IPS-15b (cell line): ENCODE measurements around the gene ARHGAP42.

Experiments used
- H3K27me3 ChIP-seq: one replicate; pipeline ENCODE4 v1.6.1; 2013; ENCODE audit warnings: low read length; ENCODE audit not compliant: control insufficient read depth, insufficient read depth
- H3K36me3 ChIP-seq: one replicate; pipeline ENCODE4 v1.6.1; 2013; ENCODE audit warnings: low read length; ENCODE audit not compliant: control insufficient read depth, insufficient read depth
- H3K4me1 ChIP-seq: one replicate; pipeline ENCODE4 v1.6.1; 2013; ENCODE audit warnings: mild to moderate bottlenecking, low read length; ENCODE audit not compliant: control insufficient read depth, insufficient read depth
- H3K4me3 ChIP-seq: one replicate; pipeline ENCODE4 v1.5.1; 2013; ENCODE audit warnings: low read depth, low read length
- H3K9ac ChIP-seq: one replicate; pipeline ENCODE4 v1.6.1; 2013; ENCODE audit warnings: low read depth, mild to moderate bottlenecking, low read length
- H3K9me3 ChIP-seq: one replicate; pipeline ENCODE4 v1.6.1; 2013; ENCODE audit warnings: mild to moderate bottlenecking, low read length; ENCODE audit not compliant: control insufficient read depth, insufficient read depth

Gene ARHGAP42

DNA sequence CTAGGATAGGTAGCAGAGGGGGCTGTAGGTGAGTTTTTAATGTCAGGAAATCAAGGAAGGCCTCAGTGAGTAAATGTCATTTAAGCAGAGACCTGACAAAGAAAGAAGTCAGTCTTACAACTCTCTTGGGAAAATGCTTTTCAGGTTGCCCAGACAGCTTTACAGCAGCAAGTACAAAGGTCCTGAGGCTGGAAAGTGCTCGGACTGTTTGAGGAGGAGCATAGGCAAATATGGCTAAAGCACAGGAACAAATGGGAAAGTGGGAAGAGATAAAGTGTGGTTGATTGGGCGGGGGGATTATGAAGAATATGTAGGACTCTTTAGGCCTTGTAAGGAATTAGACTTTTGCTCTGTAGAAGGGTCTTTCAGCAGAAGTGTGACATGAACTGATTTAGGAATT is 125.4 kb downstream of the ARHGAP42 start:
- H3K36me3 ChIP-seq: no peaks in the 10 kb centered on the region
- no peak overlapping the region for H3K4me3 ChIP-seq
- no peaks in the 10 kb centered on the region for H3K27me3 ChIP-seq
- H3K9ac ChIP-seq: no peak overlapping the region
- H3K9me3 ChIP-seq: no peaks in the 10 kb centered on the region
- H3K4me1 ChIP-seq: no peaks in the 10 kb centered on the region

DNA sequence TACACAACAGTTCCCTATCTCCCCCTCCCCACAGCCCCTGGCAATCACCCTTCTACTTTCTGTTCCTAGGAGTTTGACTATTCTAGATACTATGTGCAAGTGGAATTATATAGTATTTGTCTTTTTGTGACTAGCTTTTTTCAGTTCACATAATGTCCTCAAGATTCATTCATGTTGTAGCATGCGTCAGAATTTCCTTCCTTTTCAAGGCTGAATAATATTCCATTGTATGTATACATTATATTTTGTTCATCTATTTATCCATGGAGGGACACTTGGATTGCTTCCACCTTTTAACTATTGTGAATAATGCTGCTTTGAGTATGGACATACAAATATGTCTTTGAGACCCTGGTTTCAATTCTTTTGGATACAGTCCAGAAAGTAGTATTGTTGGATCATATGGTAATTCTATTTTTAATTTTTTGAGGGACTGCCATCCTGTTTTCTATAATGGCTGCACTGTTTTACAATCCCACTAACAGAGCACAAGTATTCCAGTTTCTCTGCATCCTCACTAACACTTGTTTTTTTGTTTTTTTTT is 128.8 kb downstream of the ARHGAP42 start:
- Histone ChIP-seq H3K9ac (no peak overlapping the region), H3K9me3 (no peaks in the 10 kb centered on the region), H3K27me3 (no peaks in the 10 kb centered on the region), H3K36me3 (no peaks in the 10 kb centered on the region), H3K4me1 (peaks cover 1% of the 10 kb centered on the region), H3K4me3 (no peak overlapping the region)

DNA sequence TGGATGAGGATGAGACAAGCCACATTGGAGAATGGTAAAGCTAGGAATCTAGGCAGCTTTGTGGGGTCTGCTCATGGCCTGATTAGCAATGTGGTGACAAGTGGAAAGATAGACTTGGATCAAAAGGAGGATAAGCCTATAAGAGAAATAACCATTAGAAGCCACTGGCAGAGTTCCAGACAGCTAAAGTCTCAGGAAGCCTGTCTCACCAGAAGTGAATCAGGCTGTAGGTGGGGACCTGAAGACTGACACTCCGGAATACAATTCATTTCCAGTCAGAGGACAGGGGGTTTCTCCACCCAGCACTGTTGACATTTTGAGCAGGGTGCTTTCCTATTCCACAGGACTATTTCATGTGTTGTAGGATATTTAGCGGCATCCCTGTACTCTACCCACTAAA is 129.7 kb downstream of the ARHGAP42 start:
- no peak overlapping the region for H3K9ac ChIP-seq
- no peaks in the 10 kb centered on the region for H3K27me3 ChIP-seq
- no peaks in the 10 kb centered on the region for H3K9me3 ChIP-seq
- no peaks in the 10 kb centered on the region for H3K36me3 ChIP-seq
- H3K4me3 ChIP-seq: no peak overlapping the region
- peaks cover 11% of the 10 kb centered on the region for H3K4me1 ChIP-seq

DNA sequence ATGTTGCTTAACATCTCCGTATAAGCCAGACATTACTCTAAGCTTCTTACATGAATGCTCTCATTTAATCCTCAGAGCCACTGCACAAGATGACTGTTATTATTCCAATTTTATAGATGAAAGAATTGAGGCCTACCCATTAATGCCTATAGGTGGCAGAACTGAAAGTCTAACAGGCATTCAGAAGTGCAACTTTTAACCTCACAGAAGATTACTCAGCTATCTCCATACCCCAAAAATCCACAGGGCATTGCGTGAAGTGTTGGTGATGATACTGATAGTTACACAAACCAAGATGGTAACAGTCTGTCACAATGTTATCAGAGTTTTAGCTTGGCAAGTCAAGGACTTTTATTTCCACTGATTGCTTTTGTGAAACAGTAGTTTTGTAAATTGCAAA is 130.5 kb downstream of the ARHGAP42 start:
- Histone ChIP-seq H3K27me3 (no peaks in the 10 kb centered on the region), H3K4me3 (no peak overlapping the region), H3K36me3 (no peaks in the 10 kb centered on the region), H3K4me1 (peaks cover 11% of the 10 kb centered on the region), H3K9me3 (no peaks in the 10 kb centered on the region), H3K9ac (no peak overlapping the region)

DNA sequence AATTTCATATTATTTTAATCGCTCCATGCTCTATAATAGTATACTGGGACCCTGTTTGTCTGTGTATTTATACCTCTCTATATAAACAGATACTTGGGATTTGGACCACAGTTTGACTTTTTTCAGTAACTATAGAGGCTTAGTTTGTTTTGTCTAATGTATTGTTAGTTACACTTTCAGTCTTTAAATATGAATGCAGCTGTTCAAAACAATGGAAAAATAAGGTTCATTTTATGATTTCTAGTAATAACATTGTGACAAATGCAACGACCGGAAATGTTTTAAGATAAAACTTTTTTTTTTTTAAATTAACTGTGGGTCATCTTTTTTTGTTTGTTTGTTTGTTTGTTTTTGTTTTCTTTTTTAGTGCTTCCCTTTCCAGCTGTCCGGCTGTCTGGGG is 133.5 kb downstream of the ARHGAP42 start:
- Histone ChIP-seq H3K27me3 (no peaks in the 10 kb centered on the region), H3K4me1 (peaks cover 21% of the 10 kb centered on the region), H3K9ac (no peak overlapping the region), H3K4me3 (no peak overlapping the region), H3K9me3 (no peaks in the 10 kb centered on the region), H3K36me3 (no peaks in the 10 kb centered on the region)

DNA sequence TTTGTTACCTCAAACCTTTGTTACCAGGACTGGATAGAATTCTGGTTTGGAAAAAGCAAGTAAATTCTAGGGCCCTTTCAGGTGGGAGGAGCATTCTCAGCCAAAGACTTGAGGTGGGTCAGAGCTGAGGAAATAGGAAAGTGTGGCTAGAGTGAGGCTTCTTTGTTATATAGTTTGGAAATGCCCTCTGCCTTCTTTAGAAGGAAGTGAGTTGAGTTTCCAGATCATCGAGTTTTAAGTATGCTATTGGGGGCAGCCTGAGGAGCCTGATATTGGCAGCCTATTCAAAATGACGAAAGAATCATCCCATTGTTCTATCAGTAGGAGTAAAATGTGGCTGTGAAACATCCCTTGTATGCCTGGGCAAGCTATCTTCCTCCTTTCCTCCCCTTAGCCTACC is 134.1 kb downstream of the ARHGAP42 start:
- Histone ChIP-seq H3K9ac (no peak overlapping the region), H3K27me3 (no peaks in the 10 kb centered on the region), H3K36me3 (no peaks in the 10 kb centered on the region), H3K4me3 (no peak overlapping the region), H3K4me1 (peaks cover 21% of the 10 kb centered on the region), H3K9me3 (no peaks in the 10 kb centered on the region)

DNA sequence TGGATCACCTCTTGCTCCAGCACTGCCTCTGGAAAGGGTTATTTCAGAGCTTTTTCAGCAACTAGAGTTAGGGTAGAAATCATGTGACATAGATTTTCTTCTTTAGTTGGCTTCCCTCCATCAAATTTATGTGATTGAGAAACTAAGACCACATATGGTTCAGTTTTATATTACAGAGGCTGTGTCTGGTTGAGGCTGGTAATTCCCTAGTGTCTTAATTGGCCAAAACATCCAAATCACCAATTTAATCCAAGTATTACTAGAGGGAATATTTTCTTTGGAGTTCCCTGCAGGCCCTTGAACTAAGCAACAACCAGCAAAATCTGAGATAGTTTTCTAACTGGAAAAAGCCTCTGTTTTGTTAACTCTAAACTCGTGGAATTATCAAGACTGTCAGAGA is 136.3 kb downstream of the ARHGAP42 start:
- no peaks in the 10 kb centered on the region for H3K9me3 ChIP-seq
- H3K9ac ChIP-seq: no peak overlapping the region
- H3K27me3 ChIP-seq: no peaks in the 10 kb centered on the region
- no peaks in the 10 kb centered on the region for H3K36me3 ChIP-seq
- no peak overlapping the region for H3K4me3 ChIP-seq
- peaks cover 33% of the 10 kb centered on the region for H3K4me1 ChIP-seq

DNA sequence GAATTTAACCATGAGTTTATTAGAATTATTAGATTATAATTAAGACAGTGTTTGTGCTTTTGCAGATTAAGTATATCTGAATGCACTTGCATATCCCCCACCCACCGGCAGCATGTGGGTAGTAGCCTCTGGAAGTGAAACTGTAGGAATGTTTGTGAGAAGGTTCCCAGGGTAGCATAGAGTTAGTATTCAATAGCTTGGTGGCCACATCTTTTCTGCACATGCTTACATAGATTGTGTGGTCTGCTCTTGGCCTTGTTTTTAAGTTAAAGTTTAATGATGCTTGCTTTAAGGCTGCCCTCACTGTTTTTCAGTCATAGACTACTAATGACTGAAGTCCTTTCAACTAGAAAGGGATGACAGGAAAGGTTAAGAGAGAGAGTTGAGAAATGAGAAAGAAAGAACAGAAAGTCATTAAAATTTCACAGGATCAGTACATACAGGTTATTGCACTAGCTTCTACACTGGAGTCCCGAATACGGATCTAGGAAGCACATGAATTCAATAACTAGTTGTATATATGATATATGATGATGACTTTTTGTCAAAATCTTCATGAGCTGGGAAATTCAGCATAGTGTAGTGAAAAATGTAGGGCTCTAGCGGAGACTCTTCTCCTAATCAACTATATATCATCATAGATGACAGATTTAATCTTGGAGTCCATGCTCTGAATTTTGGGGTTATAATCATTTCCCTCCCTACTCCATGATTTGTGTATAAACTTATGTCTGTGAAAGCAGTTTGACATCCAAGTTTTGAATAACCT is 137.1 kb downstream of the ARHGAP42 start:
- H3K36me3 ChIP-seq: no peaks in the 10 kb centered on the region
- no peaks in the 10 kb centered on the region for H3K27me3 ChIP-seq
- no peak overlapping the region for H3K9ac ChIP-seq
- no peaks in the 10 kb centered on the region for H3K9me3 ChIP-seq
- peaks cover 34% of the 10 kb centered on the region for H3K4me1 ChIP-seq
- H3K4me3 ChIP-seq: no peak overlapping the region

DNA sequence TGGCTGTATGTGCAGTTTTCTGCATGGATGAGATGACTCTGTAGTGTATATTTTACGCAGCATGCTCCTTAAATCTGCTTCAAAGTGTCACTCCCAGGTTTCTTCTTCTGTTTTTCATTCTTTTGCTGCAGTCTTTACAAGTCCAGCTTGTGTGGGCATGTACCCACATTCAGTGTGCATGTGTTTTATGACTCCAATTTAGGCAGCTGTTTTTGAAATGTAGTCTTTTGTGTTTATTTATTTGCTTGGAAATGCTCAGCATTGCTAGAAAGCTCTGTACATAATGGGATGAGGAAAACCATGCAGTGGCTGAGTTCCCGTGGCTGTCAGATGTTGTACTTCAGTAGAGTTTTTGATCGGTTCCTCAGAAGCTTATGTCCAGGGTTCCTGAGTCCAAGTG is 138.5 kb downstream of the ARHGAP42 start:
- H3K4me1 ChIP-seq: peaks cover 34% of the 10 kb centered on the region
- H3K36me3 ChIP-seq: no peaks in the 10 kb centered on the region
- H3K9ac ChIP-seq: no peak overlapping the region
- H3K9me3 ChIP-seq: no peaks in the 10 kb centered on the region
- H3K27me3 ChIP-seq: no peaks in the 10 kb centered on the region
- H3K4me3 ChIP-seq: no peak overlapping the region

DNA sequence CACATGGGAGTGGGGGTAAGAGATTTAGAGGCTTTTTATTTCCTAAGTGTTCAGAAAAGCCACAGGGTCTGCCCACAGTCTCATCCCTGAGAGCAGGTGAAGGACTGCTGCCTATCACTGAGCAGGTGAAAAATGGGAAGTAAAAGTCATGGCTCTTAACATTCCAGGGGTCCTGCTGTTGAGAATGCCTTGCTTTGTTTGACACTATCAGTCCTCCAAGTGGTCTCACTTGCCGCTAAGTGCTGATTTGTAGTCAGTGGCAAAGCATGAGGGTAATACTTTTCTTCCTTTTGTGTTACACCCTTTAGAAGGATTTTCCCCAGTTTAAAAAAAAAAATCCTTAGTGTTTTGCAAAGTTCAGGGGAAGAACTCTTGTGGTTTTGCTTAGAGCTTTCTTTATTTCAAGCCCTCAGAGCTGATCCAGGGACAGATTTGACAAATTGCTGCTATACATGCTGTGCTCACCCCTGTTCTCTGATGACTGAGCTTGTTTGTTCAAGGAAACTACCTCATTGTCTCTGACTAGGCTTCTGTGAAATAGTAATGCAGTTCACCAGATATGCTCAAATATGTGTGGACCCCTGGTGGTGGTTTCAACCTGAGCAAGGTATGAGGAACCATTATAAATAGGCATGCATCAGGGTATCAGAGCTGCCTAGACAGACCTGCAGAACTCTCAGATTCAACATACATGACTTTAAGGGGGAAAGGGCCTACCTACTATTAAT is 141.0 kb downstream of the ARHGAP42 start:
- Histone ChIP-seq H3K9me3 (no peaks in the 10 kb centered on the region), H3K4me3 (no peak overlapping the region), H3K4me1 (peaks cover 23% of the 10 kb centered on the region), H3K27me3 (no peaks in the 10 kb centered on the region), H3K9ac (no peak overlapping the region), H3K36me3 (no peaks in the 10 kb centered on the region)

DNA sequence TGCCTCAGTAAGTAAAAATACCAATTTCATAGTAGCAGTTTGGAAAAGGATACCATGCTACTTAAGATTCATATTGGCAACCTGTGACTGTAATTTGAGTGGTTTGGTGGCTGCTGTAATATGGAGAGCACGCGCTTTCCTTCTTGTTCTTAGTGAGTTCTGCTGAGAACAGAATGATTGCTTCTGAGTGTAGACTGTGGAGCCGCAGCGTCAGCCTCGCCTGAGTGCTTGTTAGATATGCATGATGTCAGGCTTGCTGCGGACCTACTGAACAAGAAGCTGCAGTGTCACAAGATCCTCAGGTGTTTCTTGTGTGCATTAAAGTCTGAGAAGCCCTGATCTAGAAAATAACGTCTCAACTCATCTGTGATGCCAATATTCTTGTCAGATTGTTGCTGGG is 143.2 kb downstream of the ARHGAP42 start:
- Histone ChIP-seq H3K9me3 (no peaks in the 10 kb centered on the region), H3K9ac (no peak overlapping the region), H3K36me3 (no peaks in the 10 kb centered on the region), H3K4me1 (peaks cover 15% of the 10 kb centered on the region), H3K4me3 (no peak overlapping the region), H3K27me3 (no peaks in the 10 kb centered on the region)
